IMR-90 (cell line): ENCODE measurements around the gene MYH9. TPM values are rescaled to one million over a fixed set of nuclear protein-coding genes. Genes with fewer than 3 reads are reported as not detected.

Source experiments
- ATAC-seq: fragments of 200-7000 bp; cut with Tn5 transposase; 2 replicates; pipeline ENCODE4 v1.9.1; 2020; ENCODE audit warnings: low read depth, mild to moderate bottlenecking, moderate library complexity
- BruUV-seq: library from RNA; stranded (reverse); fragments of 400-500 nt; replicated peaks from 2 replicates; lab custom pipeline; 2021; lab: Mats Ljungman, UMichigan
- CTCF ChIA-PET: fragments of 300-600 bp; formaldehyde crosslinking; extraction: SDS; loops from one replicate; lab custom pipeline; 2021; ENCODE audit warnings: antibody characterized with exemption; lab: Yijun Ruan, JAX
- POLR2A ChIA-PET: fragments of 300-600 bp; sonication (Branson Sonifier 250); formaldehyde crosslinking; loops from one replicate; lab custom pipeline; 2022; ENCODE audit warnings: antibody characterized with exemption; ENCODE audit not compliant: unreplicated experiment; lab: Charles Lee
- DNase-seq: peaks from one replicate; pipeline ENCODE4 v3.0.0; 2013
- H2AFZ ChIP-seq: replicated peaks from 2 replicates; pipeline ENCODE3; 2013; ENCODE audit warnings: low read length, mild to moderate bottlenecking; ENCODE audit not compliant: poor library complexity
- H2AK5ac ChIP-seq: 2 replicates; pipeline ENCODE4 v1.6.1; 2013; ENCODE audit warnings: low read depth, low read length, inconsistent platforms
- H2AK9ac ChIP-seq: replicated peaks from 2 replicates; pipeline ENCODE3; 2013; ENCODE audit warnings: mild to moderate bottlenecking, low read depth, low read length, moderate library complexity; ENCODE audit not compliant: poor library complexity
- H2BK120ac ChIP-seq: 2 replicates; pipeline ENCODE4 v1.6.1; 2013; ENCODE audit warnings: low read depth, low read length, inconsistent platforms
- H2BK15ac ChIP-seq: 3 replicates; pipeline ENCODE4 v1.6.1; 2013; ENCODE audit warnings: low read depth, low read length, inconsistent platforms
- H2BK20ac ChIP-seq: 2 replicates; pipeline ENCODE4 v1.6.1; 2013; ENCODE audit warnings: low read depth, mild to moderate bottlenecking, inconsistent platforms, low read length, moderate library complexity
- H2BK5ac ChIP-seq: 2 replicates; pipeline ENCODE4 v1.6.1; 2013; ENCODE audit warnings: mild to moderate bottlenecking, low read depth, low read length, inconsistent platforms; ENCODE audit not compliant: poor library complexity, severe bottlenecking
- H3K14ac ChIP-seq: replicated peaks from 2 replicates; pipeline ENCODE4 v1.6.1; 2013; ENCODE audit warnings: low read depth, low read length, inconsistent platforms
- H3K18ac ChIP-seq: 2 replicates; pipeline ENCODE4 v1.6.1; 2013; ENCODE audit warnings: low read depth, low read length, control low read depth
- H3K23ac ChIP-seq: 2 replicates; pipeline ENCODE4 v1.6.1; 2013; ENCODE audit warnings: low read depth, low read length, inconsistent platforms
- H3K27ac ChIP-seq: 2 replicates; pipeline ENCODE4 v1.5.1; 2013; ENCODE audit warnings: mild to moderate bottlenecking, control low read depth, low read length; ENCODE audit not compliant: insufficient read depth
- H3K27me3 ChIP-seq: 2 replicates; pipeline ENCODE4 v1.6.1; 2013; ENCODE audit warnings: low read length; ENCODE audit not compliant: control insufficient read depth, insufficient read depth
- H3K36me3 ChIP-seq: 2 replicates; pipeline ENCODE4 v1.6.1; 2013; ENCODE audit warnings: low read length, mixed read lengths; ENCODE audit not compliant: control insufficient read depth, insufficient read depth
- H3K4ac ChIP-seq: 2 replicates; pipeline ENCODE4 v1.6.1; 2013; ENCODE audit warnings: low read depth, low read length, inconsistent platforms
- H3K4me1 ChIP-seq: 2 replicates; pipeline ENCODE4 v1.6.1; 2013; ENCODE audit warnings: low read length, mixed read lengths; ENCODE audit not compliant: control insufficient read depth, insufficient read depth
- H3K4me2 ChIP-seq: 2 replicates; pipeline ENCODE4 v1.6.1; 2013; ENCODE audit warnings: low read depth, mild to moderate bottlenecking, control low read depth, low read length, moderate library complexity
- H3K4me3 ChIP-seq: 2 replicates; pipeline ENCODE4 v1.5.1; 2013; ENCODE audit warnings: low read depth, mild to moderate bottlenecking, control low read depth, low read length, moderate library complexity; ENCODE audit not compliant: insufficient read depth
- H3K56ac ChIP-seq: 2 replicates; pipeline ENCODE4 v1.6.1; 2013; ENCODE audit warnings: low read length, inconsistent platforms; ENCODE audit not compliant: insufficient read depth; ENCODE audit errors: extremely low read depth
- H3K79me1 ChIP-seq, 2 experiments: 2 replicates each; pipeline ENCODE4 v1.6.1; 2013; ENCODE audit warnings: low read length in 2 of 2, inconsistent platforms in 1 of 2, low read depth in 1 of 2
- H3K9ac ChIP-seq: 2 replicates; pipeline ENCODE4 v1.6.1; 2013; ENCODE audit warnings: low read depth, low read length, control low read depth
- H3K9me1 ChIP-seq: 2 replicates; pipeline ENCODE4 v1.6.1; 2013; ENCODE audit warnings: low read length, inconsistent platforms; ENCODE audit not compliant: insufficient read depth
- H3K9me3 ChIP-seq: 2 replicates; pipeline ENCODE4 v1.6.1; 2013; ENCODE audit warnings: low read length; ENCODE audit not compliant: control insufficient read depth, insufficient read depth
- H4K20me1 ChIP-seq: 2 replicates; pipeline ENCODE4 v1.6.1; 2013; ENCODE audit warnings: low read length, inconsistent platforms; ENCODE audit not compliant: insufficient read depth
- H4K5ac ChIP-seq: 2 replicates; pipeline ENCODE4 v1.6.1; 2013; ENCODE audit warnings: mild to moderate bottlenecking, low read depth, low read length, control low read depth
- H4K8ac ChIP-seq, 2 experiments: 2 replicates each; pipeline ENCODE4 v1.6.1; 2013; ENCODE audit warnings: low read depth in 2 of 2, low read length in 2 of 2, control low read depth in 1 of 2, inconsistent platforms in 1 of 2
- H4K91ac ChIP-seq: 2 replicates; pipeline ENCODE4 v1.6.1; 2013; ENCODE audit warnings: low read depth, low read length, inconsistent platforms; ENCODE audit not compliant: insufficient read depth
- BHLHE40 ChIP-seq: fragments of 150-350 bp; IDR thresholded peaks from 2 replicates; pipeline ENCODE4 v1.6.1; 2016; ENCODE audit warnings: mild to moderate bottlenecking, low read depth, low read length
- CTCF ChIP-seq: conservative IDR thresholded peaks from 2 replicates; pipeline ENCODE4 v1.5.1; 2012; ENCODE audit warnings: mild to moderate bottlenecking, low read depth, low read length, improper control_type of control experiment
- ELK1 ChIP-seq: fragments of 150-350 bp; IDR thresholded peaks from 2 replicates; pipeline ENCODE4 v1.6.1; 2016; ENCODE audit warnings: low read depth, mild to moderate bottlenecking, low read length, moderate library complexity, borderline replicate concordance
- FOS ChIP-seq: fragments of 150-350 bp; IDR thresholded peaks from 2 replicates; pipeline ENCODE4 v1.6.1; 2016; ENCODE audit warnings: low read depth, low read length
- MAZ ChIP-seq: IDR thresholded peaks from 2 replicates; pipeline ENCODE4 v1.6.1; 2012; ENCODE audit warnings: low read depth, mild to moderate bottlenecking, low read length, improper control_type of control experiment, moderate library complexity, borderline replicate concordance
- MXI1 ChIP-seq: IDR thresholded peaks from 2 replicates; pipeline ENCODE4 v1.6.1; 2012; ENCODE audit warnings: low read depth, mild to moderate bottlenecking, low read length, moderate library complexity, borderline replicate concordance
- NFE2L2 ChIP-seq: fragments of 150-350 bp; IDR thresholded peaks from 2 replicates; pipeline ENCODE4 v1.6.1; 2016; ENCODE audit warnings: low read depth, mild to moderate bottlenecking, low read length
- POLR2A ChIP-seq: IDR thresholded peaks from 2 replicates; pipeline ENCODE4 v1.6.1; 2012; ENCODE audit warnings: mild to moderate bottlenecking, low read depth, low read length
- RFX5 ChIP-seq: IDR thresholded peaks from 2 replicates; pipeline ENCODE4 v1.8.0; 2012; ENCODE audit warnings: low read depth, mild to moderate bottlenecking, low read length, moderate library complexity
- USF2 ChIP-seq: fragments of 150-350 bp; IDR thresholded peaks from 2 replicates; pipeline ENCODE4 v1.6.1; 2017; ENCODE audit warnings: mild to moderate bottlenecking, antibody characterized with exemption, low read length, low read depth
- WGBS, 2 experiments: methylation state at CpG; one replicate each; pipeline versions ENCODE4 v1.1.5 to v1.1.7; 2013; ENCODE audit warnings: missing lambda C conversion rate in 2 of 2; ENCODE audit not compliant: insufficient read length in 1 of 2; ENCODE audit errors: extremely low coverage in 2 of 2; 5-methylcytosine and 5-hydroxymethylcytosine counted together
- dilution Hi-C: fragments of 300-500 bp; cut with HindIII; formaldehyde crosslinking; loops from one replicate; pipeline ENCODE4 v1.14.3; 2018; ENCODE audit warnings: low sequenced_read_pairs; ENCODE audit not compliant: unreplicated experiment
- in situ Hi-C: fragments of 300-500 bp; cut with MboI; formaldehyde crosslinking; loops from 3 replicates; pipeline ENCODE4 v1.14.3; 2019; ENCODE audit warnings: low sequenced_read_pairs, inconsistent platforms, mixed read lengths
- intact Hi-C: fragments of 100-400 bp; cut with micrococcal nuclease; formaldehyde crosslinking; loops from 2 replicates; pipeline ENCODE4 v1.10.0; 2022
- polyA plus RNA-seq, 3 experiments: library from polyadenylated mRNA; depleted of rRNA; stranded (reverse); fragments of >200 nt; gene quantifications; 2 replicates each; pipeline ENCODE4 v1.2.3, GENCODE V29; 2012; ENCODE audit warnings: low replicate concordance in 1 of 3
- total RNA-seq: library from RNA; depleted of rRNA; stranded (reverse); fragments of >200 nt; gene quantifications from 2 replicates; pipeline ENCODE4 v1.2.3, GENCODE V29; 2012

The MYH9 gene
- total and polyA plus RNA-seq, 2 of the 4 experiments (the other 2 are of a cell fraction), result 475 to 554 TPM

- no peak for TF ChIP-seq RFX5
These were observed 24.3 kb downstream of the MYH9 start (continued) for GRCh38 chr22:36363349-36363981.

GRCh38 chr22:36362932-36363331, 24.8 kb downstream of the MYH9 start:
- Histone ChIP-seq H4K20me1 (peaks cover 100% of the 10 kb centered on the region), H3K4me2 (peak overlapping the region; percentile 13; the same call in 1 of the 2 replicates), H3K9ac (peak overlapping the region; percentile 42; the same call in 1 of the 2 replicates), H3K27me3 (no peaks in the 10 kb centered on the region), H2AFZ (peak overlapping the region; percentile 4), H3K23ac (peak overlapping the region; percentile 39), H3K18ac (peak overlapping the region; percentile 39; the same call in 1 of the 2 replicates), H3K56ac (0 out of 2 replicates have a peak overlapping the region, but pooled peaks have one; percentile 13), H3K4me3 (no peak overlapping the region), H4K8ac (peak overlapping the region; percentile 42 to 71), H2AK5ac (peak overlapping the region; percentile 60), H3K79me1 (peaks cover 0 to 62% of the 10 kb centered on the region in 2 experiments; a peak in 2 of 4 replicates), H4K91ac (peak overlapping the region; percentile 44), H3K27ac (peak overlapping the region; percentile 92), H2BK5ac (peak overlapping the region; percentile 97), H3K14ac (peak overlapping the region; percentile 81), H3K4me1 (peaks cover 70% of the 10 kb centered on the region), H4K5ac (peak overlapping the region; percentile 55; the same call in 1 of the 2 replicates), H2AK9ac (peak overlapping the region; percentile 65), H2BK120ac (peak overlapping the region; percentile 58; the same call in 1 of the 2 replicates), H3K4ac (peak overlapping the region; percentile 85), H3K36me3 (peaks cover 40% of the 10 kb centered on the region), H2BK20ac (peak overlapping the region; percentile 64), H2BK15ac (peak overlapping the region; percentile 50; the same call in 2 of the 3 replicates), H3K9me3 (no peaks in the 10 kb centered on the region), H3K9me1 (peaks cover 65% of the 10 kb centered on the region)
- no peak for TF ChIP-seq MXI1
- TF ChIP-seq RFX5, result no peak
- peak; percentile 21; the same call in 1 of the 2 replicates for TF ChIP-seq FOS
- TF ChIP-seq ELK1, result no peak
- TF ChIP-seq MAZ, result no peak
- no peak for TF ChIP-seq POLR2A
- no peak for TF ChIP-seq USF2
- TF ChIP-seq CTCF, result no peak
- no peak for TF ChIP-seq NFE2L2
- 0 out of 2 replicates have a peak, but pooled peaks have one; percentile 6 for TF ChIP-seq BHLHE40
- no peak for DNase-seq
- CTCF ChIA-PET, result no interaction called here
- ATAC-seq, result 0 out of 2 replicates have a peak, but pooled peaks have one; percentile 3
- POLR2A ChIA-PET, result no interaction called here
- dilution Hi-C loops (no loop called here), intact Hi-C loops (no loop called here), in situ Hi-C loops (no loop called here)
- BruUV-seq, result no TSS peak
- WGBS, 2 experiments, result no CpG with 5 or more reads among the region's 2 CpGs
